HCT116 (cell line): ENCODE measurements around the gene TSC2. TPM values are rescaled to one million over a fixed set of nuclear protein-coding genes. Genes with fewer than 3 reads are reported as not detected.

Experiments
- ATAC-seq: fragments of 200-7000 bp; cut with Tn5 transposase; 2 replicates; pipeline ENCODE4 v1.9.1; 2020; ENCODE audit warnings: mild to moderate bottlenecking, moderate library complexity
- BruUV-seq: library from RNA; stranded (reverse); fragments of 400-500 nt; replicated peaks from 2 replicates; lab custom pipeline; 2021; lab: Mats Ljungman, UMichigan
- CTCF ChIA-PET: fragments of 300-600 bp; sonication (Branson Sonifier 250); formaldehyde crosslinking; loops from one replicate; lab custom pipeline; 2021; ENCODE audit warnings: antibody characterized with exemption; lab: Charles Lee
- POLR2A ChIA-PET: fragments of 300-600, 350-600 bp; sonication (Branson Sonifier 250); formaldehyde crosslinking; loops from one replicate; lab custom pipeline; 2021; ENCODE audit warnings: antibody characterized with exemption; lab: Charles Lee
- RAD21 ChIA-PET, 2 experiments: fragments of 300-600 bp; sonication (Branson Sonifier 250); formaldehyde crosslinking; loops; one replicate each; lab custom pipeline; 2023; ENCODE audit warnings: low total read pairs in 2 of 2; ENCODE audit not compliant: uncharacterized antibody in 2 of 2, unreplicated experiment in 2 of 2, low non-redundant PET in 1 of 2; lab: Charles Lee
- DNase-seq: peaks from one replicate; pipeline ENCODE4 v3.0.0-alpha.2; 2010; ENCODE audit warnings: low read depth, low spot score
- H2AFZ ChIP-seq: fragments of 200-600 bp; shearing (Covaris generic), sonication (generic); 2 replicates; pipeline ENCODE4 v1.6.1; 2017; ENCODE audit warnings: low read depth, mixed run types, mixed read lengths, antibody characterized with exemption, low read length; ENCODE audit not compliant: poor library complexity, severe bottlenecking
- H3K27ac ChIP-seq: 2 replicates; pipeline ENCODE4 v1.5.1; 2012; ENCODE audit warnings: low read depth, low read length
- H3K27me3 ChIP-seq: fragments of 200-600 bp; sonication (generic); 2 replicates; pipeline ENCODE4 v1.6.1; 2016; ENCODE audit warnings: mixed run types, low read length, mixed read lengths; ENCODE audit not compliant: insufficient read depth
- H3K36me3 ChIP-seq, 2 experiments: fragments of 200-500 bp in 1 of 2; fragments of 200-600 bp in 1 of 2; sonication (Bioruptor generic) in 1 of 2; sonication (generic) in 1 of 2; 2 replicates each; pipeline versions ENCODE4 v1.5.1 to v1.6.1; 2014 to 2016; ENCODE audit warnings: low read length in 2 of 2, inconsistent platforms in 1 of 2, mixed read lengths in 1 of 2, mixed run types in 1 of 2; ENCODE audit not compliant: insufficient read depth in 2 of 2, control insufficient read depth in 1 of 2
- H3K4me1 ChIP-seq, 2 experiments: fragments of 200-600 bp in 1 of 2; sonication (generic) in 1 of 2; 2 replicates each; pipeline versions ENCODE4 v1.5.1 to v1.6.1; 2012 to 2017; ENCODE audit warnings: low read length in 2 of 2, inconsistent platforms in 1 of 2, mild to moderate bottlenecking in 1 of 2, mixed read lengths in 1 of 2, mixed run types in 1 of 2, moderate library complexity in 1 of 2; ENCODE audit not compliant: insufficient read depth in 2 of 2, control insufficient read depth in 1 of 2
- H3K4me2 ChIP-seq: fragments of 200-600 bp; sonication (generic); 2 replicates; pipeline ENCODE4 v1.6.1; 2017; ENCODE audit warnings: mixed run types, low read length, mixed read lengths
- H3K4me3 ChIP-seq, 2 experiments: fragments of 200-600 bp in 1 of 2; sonication (generic) in 1 of 2; replicated peaks in 1 of 2; 2 replicates each; pipeline ENCODE4 v1.5.1; 2011 to 2016; ENCODE audit warnings: low read length in 2 of 2, control low read depth in 1 of 2, low read depth in 1 of 2, mild to moderate bottlenecking in 1 of 2, mixed read lengths in 1 of 2, mixed run types in 1 of 2
- H3K79me2 ChIP-seq: fragments of 200-600 bp; sonication (generic); 2 replicates; pipeline ENCODE4 v1.6.1; 2017; ENCODE audit warnings: mild to moderate bottlenecking, mixed run types, low read length, moderate library complexity, mixed read lengths; ENCODE audit not compliant: insufficient read depth
- H3K9ac ChIP-seq: fragments of 200-600 bp; sonication (generic); 2 replicates; pipeline ENCODE4 v1.6.1; 2016; ENCODE audit warnings: low read length, mixed read lengths
- H3K9me2 ChIP-seq: fragments of 200-600 bp; sonication (generic), shearing (Covaris generic); 2 replicates; pipeline ENCODE4 v1.6.1; 2017; ENCODE audit warnings: mixed run types, mild to moderate bottlenecking, moderate library complexity; ENCODE audit not compliant: insufficient read depth
- H3K9me3 ChIP-seq, 2 experiments: fragments of 200-500 bp in 1 of 2; fragments of 200-600 bp in 1 of 2; sonication (Bioruptor generic) in 1 of 2; sonication (generic) in 1 of 2; 2 replicates each; pipeline ENCODE4 v1.6.1; 2014 to 2017; ENCODE audit warnings: low read length in 2 of 2, mixed read lengths in 2 of 2, inconsistent platforms in 1 of 2, low read depth in 1 of 2, mild to moderate bottlenecking in 1 of 2, mixed run types in 1 of 2, moderate library complexity in 1 of 2; ENCODE audit not compliant: control insufficient read depth in 1 of 2, insufficient read depth in 1 of 2
- H4K20me1 ChIP-seq: fragments of 200-600 bp; sonication (generic), shearing (Covaris generic); 2 replicates; pipeline ENCODE4 v1.6.1; 2017; ENCODE audit warnings: mixed run types, mild to moderate bottlenecking, moderate library complexity; ENCODE audit not compliant: insufficient read depth
- CEBPB ChIP-seq: IDR thresholded peaks from 2 replicates; pipeline ENCODE4 v1.6.1; 2012; ENCODE audit warnings: low read depth
- EGR1 ChIP-seq: IDR thresholded peaks from 2 replicates; pipeline ENCODE4 v1.6.1; 2012; ENCODE audit warnings: low read depth
- EZH2 ChIP-seq: fragments of 200-600 bp; sonication (generic); IDR thresholded peaks from 2 replicates; pipeline ENCODE4 v1.6.1; 2017; ENCODE audit warnings: antibody characterized with exemption, mixed run types
- FOSL1 ChIP-seq: IDR thresholded peaks from 2 replicates; pipeline ENCODE4 v1.6.1; 2012; ENCODE audit warnings: low read depth
- JUND ChIP-seq: IDR thresholded peaks from 2 replicates; pipeline ENCODE4 v1.6.1; 2012
- POLR2A ChIP-seq: IDR thresholded peaks from 2 replicates; pipeline ENCODE4 v1.7.0; 2011; ENCODE audit warnings: borderline replicate concordance; ENCODE audit not compliant: insufficient read depth, insufficient read length; ENCODE audit errors: extremely low read depth
- POLR2AphosphoS5 ChIP-seq: IDR thresholded peaks from 2 replicates; pipeline ENCODE4 v1.6.1; 2011; ENCODE audit warnings: mild to moderate bottlenecking, low read depth, low read length, moderate library complexity
- RAD21 ChIP-seq: IDR thresholded peaks from 2 replicates; pipeline ENCODE4 v1.6.1; 2012; ENCODE audit warnings: low read depth, mild to moderate bottlenecking
- SIN3A ChIP-seq: IDR thresholded peaks from 2 replicates; pipeline ENCODE4 v1.6.1; 2012; ENCODE audit warnings: low read depth
- SRF ChIP-seq: IDR thresholded peaks from 2 replicates; pipeline ENCODE4 v1.6.1; 2012; ENCODE audit warnings: low read depth
- TCF7L2 ChIP-seq: IDR thresholded peaks from 2 replicates; pipeline ENCODE4 v1.7.0; 2011; ENCODE audit warnings: borderline replicate concordance, inconsistent platforms; ENCODE audit not compliant: insufficient read depth, insufficient read length; ENCODE audit errors: extremely low read depth
- YY1 ChIP-seq: IDR thresholded peaks from 2 replicates; pipeline ENCODE4 v1.6.1; 2011; ENCODE audit warnings: low read length, low read depth, moderate library complexity, mild to moderate bottlenecking; ENCODE audit not compliant: insufficient replicate concordance; ENCODE audit errors: extremely low read depth
- ZFX ChIP-seq: fragments of 450-650 bp; IDR thresholded peaks from 2 replicates; pipeline ENCODE4 v1.6.1; 2017
- ZNF274 ChIP-seq: fragments of 200-500 bp; sonication (Bioruptor generic); IDR thresholded peaks from 2 replicates; pipeline ENCODE4 v1.6.1; 2014; ENCODE audit warnings: mild to moderate bottlenecking, low read depth, low read length, inconsistent platforms
- intact Hi-C: fragments of 100-400 bp; cut with micrococcal nuclease; formaldehyde crosslinking; loops from 2 replicates; pipeline ENCODE4 v1.10.0; 2022
- total RNA-seq: library from RNA; stranded (reverse); gene quantifications from one replicate; pipeline ENCODE4 v1.2.1, GENCODE V29; 2021; ENCODE audit not compliant: unreplicated experiment
- TF ChIP-seq, protein P1 (sequence below): IDR thresholded peaks from 2 replicates; pipeline ENCODE4 v1.6.1; 2012

The TSC2 gene
- total RNA-seq, 1 experiment from 2014 or later: 74.1 TPM

DNA sequence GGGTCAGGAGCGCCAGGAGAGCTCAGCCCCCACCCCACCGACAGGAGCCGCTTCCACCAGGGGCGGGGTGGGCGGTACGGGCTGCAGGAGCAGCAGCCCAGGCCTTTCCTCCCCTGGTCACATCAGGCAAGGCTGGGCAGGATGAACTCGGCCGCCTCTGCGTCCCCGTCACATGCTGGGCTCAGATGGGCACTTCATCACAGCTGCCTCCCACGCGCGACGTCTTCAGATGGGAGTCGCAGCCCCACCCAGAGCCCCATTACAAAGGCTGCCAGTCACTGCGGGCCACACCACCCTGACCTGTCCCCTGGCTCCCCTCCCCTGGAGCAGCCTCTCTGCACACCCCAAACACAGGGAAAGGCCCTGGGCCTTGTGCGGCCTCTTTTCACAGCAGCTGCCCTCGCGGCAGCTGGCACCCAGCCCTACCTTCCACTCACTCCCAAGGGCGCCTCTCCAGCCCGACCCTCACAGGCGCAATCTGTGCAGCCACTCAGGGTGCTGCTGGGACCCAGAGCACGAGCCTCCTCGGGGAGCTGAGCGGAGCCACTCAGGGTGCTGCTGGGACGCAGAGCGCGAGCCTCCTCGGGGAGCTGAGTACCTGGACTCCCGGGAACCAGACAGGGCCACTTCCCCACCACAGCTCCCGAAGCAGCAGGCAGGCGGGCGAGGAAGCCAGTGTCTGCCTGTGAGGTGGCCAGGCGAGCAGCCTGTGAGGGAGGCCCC, 42.8 kb upstream of the TSC2 start:
- no peak for DNase-seq
- peak overlapping the region; percentile 62; the same call in 1 of the 2 replicates for H3K27ac ChIP-seq
- no TSS peak for BruUV-seq
- POLR2A ChIA-PET: interaction anchor here (1.2 to 2.6 kb wide), 3 partner anchors 40 to 150 kb away, joined by 6 to 10 read pairs (median 9); partner anchors contain the start of genes RPS2 and TRAF7
- TF ChIP-seq ZFX: no peak
- no peak for TF ChIP-seq TCF7L2
- TF ChIP-seq FOSL1: no peak
- no peak for TF ChIP-seq POLR2AphosphoS5
- TF ChIP-seq EGR1: no peak
- no peak for TF ChIP-seq RAD21
- TF ChIP-seq, protein P1, sequence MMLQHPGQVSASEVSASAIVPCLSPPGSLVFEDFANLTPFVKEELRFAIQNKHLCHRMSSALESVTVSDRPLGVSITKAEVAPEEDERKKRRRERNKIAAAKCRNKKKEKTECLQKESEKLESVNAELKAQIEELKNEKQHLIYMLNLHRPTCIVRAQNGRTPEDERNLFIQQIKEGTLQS: no peak
- TF ChIP-seq ZNF274: no peak
- TF ChIP-seq SIN3A: no peak
- no peak for TF ChIP-seq EZH2
- TF ChIP-seq CEBPB: no peak
- no peak for TF ChIP-seq SRF
- TF ChIP-seq YY1: no peak
- TF ChIP-seq POLR2A: no peak
- TF ChIP-seq JUND: no peak
- CTCF ChIA-PET: interaction anchor here (1.1 to 1.5 kb wide), 4 partner anchors 14 to 247 kb away, joined by 3 to 20 read pairs (median 6); partner anchors contain the start of genes ECI1, NPW and TBL3
- H4K20me1 ChIP-seq: peaks cover 9% of the 10 kb centered on the region; the same call in 1 of the 2 replicates
- H3K9me2 ChIP-seq: no peaks in the 10 kb centered on the region
- no peaks in the 10 kb centered on the region for H3K9me3 ChIP-seq
- H3K9ac ChIP-seq: peak overlapping the region; percentile 23
- intact Hi-C loops: loop anchor here (5.0 kb wide), 1 partner anchor 137 kb away; no protein-coding TSS in a partner anchor
- RAD21 ChIA-PET: no interaction called here
- peaks cover 18 to 34% of the 10 kb centered on the region in 2 experiments; a peak in 3 of 4 replicates for H3K36me3 ChIP-seq
- H3K79me2 ChIP-seq: peaks cover 83% of the 10 kb centered on the region
- peak overlapping the region; percentile 41 for H3K4me2 ChIP-seq
- no peaks in the 10 kb centered on the region for H3K27me3 ChIP-seq
- no peak for ATAC-seq
- no peak overlapping the region for H2AFZ ChIP-seq
- peaks cover 23 to 51% of the 10 kb centered on the region in 2 experiments for H3K4me1 ChIP-seq
- H3K4me3 ChIP-seq: no peak overlapping the region
